Limb (tissue), 2 donors: ENCODE measurements around the gene APOL2.
A peak's percentile ranks its signal among the peaks of the same experiment; 100 is the strongest.
"Not testable (repeated sequence)": the region's sequence is repeated elsewhere in the genome, so short reads cannot be mapped to it uniquely, and the experiment has no call there.

Experiments
- DNase-seq, 2 donors: peaks; one replicate each; pipeline ENCODE4 v3.0.0-alpha.2; 2016; ENCODE audit errors: extremely low spot score in 2 of 2

Gene APOL2

DNA sequence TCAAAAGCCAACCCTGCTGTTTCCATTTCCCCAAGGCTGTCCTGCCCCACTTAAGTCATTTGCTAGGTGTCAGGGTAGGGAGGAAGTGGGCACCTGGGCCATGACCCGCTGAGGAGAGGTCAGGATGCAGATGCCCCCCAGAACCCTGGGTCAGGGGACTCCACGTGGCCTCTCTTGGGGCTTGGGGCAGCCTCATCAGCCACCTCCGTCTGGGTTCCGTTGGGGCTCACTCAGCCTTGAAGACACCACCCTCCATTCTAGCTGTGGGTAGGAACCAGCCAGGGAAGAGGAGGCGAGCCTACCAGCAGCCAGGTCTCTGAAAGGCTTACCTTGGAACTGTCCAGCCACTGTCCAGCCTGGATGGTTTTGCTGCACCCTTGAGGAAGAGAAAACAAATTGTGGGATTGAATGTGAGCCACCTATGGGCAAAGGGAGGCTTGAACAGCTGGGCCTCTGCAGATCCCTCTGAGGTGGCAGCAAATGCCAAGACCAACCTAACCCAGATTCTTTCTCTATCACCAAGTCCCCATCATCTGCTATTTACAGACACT is 40.3 kb downstream of the APOL2 start:
- DNase-seq = peak in 1 of 2 donors; percentile 25

DNA sequence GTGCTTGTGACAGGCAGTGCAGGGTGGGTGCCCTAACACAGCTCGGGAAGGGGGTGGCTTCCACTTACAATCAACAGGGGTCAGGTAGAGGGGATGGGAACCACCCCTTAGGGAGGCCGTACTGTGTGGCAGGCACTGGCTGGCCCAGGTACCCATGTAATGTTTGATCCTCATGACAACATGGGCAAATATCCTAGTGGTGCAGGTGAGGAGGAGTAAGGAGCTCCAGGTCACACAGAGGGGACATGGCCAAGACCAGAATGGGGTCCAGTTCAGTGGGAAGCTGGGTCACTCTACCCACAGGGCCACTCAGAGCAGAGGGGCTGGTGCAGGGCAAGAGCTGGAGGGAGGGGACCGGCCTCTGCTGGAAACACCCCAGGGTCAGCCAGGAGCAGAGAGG is 40.8 kb downstream of the APOL2 start:
- peak in 1 of 2 donors; percentile 21 for DNase-seq

GRCh38 chr22:36197514-36198146 is 41.7 kb downstream of the APOL2 start:
- peak in 1 of 2 donors; percentile 45 for DNase-seq

DNA sequence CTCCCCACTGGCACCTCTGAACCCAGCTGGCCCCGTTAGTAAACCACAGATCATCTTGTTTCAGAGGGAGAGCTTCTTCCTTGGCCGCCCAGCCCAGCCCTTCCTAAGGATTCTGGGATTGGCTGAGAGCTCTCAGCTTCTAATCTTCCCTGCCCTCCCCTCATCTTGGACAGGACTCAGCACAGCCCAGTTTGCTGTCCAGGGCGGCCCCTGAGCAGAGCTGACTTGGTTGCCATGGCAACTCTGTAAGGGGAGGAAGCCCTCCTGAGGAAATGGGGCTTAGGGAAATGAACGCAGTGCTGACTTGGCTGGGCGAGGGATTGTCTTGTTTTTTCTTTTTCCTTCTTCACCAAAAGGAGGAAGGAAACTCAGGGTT is 42.3 kb downstream of the APOL2 start:
- peak; percentile 60 to 68 for DNase-seq

DNA sequence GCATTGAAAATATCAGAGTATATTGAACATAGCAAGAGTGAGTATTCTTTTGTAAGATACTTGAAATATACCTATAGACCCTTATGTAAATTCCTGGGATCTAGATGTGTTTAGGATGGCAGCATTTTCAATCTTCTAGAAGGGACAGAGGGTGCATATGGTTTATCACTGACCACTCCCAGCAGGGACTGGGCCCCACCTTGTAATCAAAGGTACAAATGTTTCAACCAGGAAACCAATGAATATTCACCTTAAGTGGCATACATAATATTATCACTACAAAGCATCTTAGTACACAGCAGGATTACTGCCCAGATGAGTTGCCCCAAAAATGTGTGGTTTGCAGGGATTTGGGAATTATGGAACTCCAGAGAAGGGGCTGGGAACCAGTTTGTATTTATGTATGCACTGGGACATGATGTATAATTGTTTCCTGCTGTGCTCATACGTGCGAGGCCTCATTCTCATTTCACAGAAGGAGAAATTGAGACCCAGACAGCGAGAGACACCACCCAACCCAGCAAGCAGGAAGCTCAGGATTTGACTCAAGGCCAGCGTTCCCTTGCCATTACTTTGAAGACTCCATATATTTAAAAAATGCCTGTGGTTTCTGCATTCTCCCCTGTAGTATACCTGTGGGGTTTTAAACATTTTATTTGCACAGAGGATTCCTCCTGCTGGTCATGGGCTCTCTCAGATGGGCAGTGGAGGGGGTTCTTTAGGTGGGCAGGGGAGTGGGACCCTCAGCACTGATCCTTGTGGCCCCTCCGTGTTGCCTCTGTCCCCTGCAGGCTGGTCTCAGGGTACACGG is 42.9 kb downstream of the APOL2 start:
- no peak for DNase-seq

DNA sequence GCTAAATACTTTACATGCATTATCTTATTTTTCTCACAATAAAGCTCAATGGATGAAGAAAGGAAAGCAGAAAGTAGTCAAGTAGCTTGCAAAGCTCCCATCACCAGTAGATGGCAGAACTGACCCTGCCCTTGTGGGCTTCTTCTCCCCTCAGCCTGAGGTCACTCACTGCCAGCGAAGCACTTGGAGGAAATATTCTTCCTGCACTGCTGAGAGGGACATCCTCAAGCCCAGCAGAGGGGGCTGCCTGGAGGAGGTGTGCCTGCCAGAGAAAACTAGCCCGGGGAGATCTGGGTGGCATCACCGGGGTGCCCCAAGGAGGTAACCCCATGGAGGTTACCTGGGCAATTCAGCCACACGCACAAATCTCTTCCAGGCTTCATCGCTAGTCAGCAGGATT is 44.4 kb downstream of the APOL2 start:
- DNase-seq = peak; percentile 59 to 64

DNA sequence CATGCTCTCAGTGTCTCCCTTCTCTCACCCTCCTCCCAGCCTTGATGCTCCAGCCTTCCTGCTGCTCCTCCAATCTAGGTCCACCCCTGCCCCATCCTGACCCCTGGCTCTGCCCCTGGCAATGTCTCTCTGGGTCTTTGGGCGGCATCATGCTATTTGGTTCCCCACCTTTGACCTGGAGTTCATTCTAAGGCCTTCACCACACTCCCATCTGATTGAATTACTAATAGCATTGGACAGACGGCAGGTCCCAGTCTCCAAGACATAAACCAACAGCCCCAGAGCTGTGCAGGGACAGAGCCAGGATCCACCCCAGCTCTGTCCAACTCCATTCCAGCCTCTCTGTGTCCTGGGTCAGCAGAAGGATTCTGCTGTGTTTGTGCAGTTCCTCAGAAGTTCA is 44.9 kb downstream of the APOL2 start:
- DNase-seq = no peak

GRCh38 chr22:36193577-36193976 is 45.8 kb downstream of the APOL2 start:
- no peak for DNase-seq

DNA sequence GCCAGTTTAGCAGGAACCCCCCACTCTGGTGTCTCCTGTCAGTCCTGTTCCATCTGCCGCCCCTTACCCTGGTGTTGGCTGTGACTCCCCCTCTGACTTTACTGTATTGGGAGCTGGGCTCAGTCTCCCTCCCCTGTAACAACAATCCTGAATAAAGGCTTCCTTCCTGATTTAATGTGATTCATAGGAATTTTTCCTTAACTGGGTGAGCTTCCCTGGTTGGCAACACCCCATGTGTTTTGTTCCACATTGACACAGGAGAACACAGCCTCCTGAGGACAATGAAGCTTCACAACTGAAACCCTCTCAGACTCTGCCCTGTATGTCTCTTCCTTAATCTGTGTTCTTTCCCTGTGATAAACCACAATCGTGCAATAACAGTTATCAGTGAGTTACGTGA is 46.2 kb downstream of the APOL2 start:
- no peak for DNase-seq

DNA sequence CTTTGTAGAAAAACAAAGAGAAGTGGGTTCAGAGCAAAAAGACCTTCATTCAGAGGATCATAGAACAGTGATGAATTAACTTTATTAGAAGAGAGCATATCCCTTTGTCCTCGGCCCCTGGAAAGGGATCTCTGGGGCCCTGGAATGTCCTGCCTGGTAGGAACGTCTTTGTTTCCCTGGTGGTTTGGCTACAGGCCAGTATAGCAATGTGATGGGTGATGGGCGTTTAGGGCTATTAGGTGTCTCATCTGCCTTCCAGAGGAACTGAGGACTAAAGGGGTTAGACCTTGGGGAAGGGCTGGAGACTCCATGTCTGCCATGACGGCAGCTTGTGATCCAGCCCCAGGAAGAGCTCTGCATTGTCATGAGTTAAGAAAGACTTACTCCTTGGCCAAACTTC is 46.8 kb downstream of the APOL2 start:
- no peak for DNase-seq

GRCh38 chr22:36191106-36191836 is 48.1 kb downstream of the APOL2 start:
- no peak for DNase-seq

GRCh38 chr22:36187862-36188261 is 51.5 kb downstream of the APOL2 start:
- DNase-seq = not testable (repeated sequence)

GRCh38 chr22:36185828-36186624 is 53.3 kb downstream of the APOL2 start:
- no peak for DNase-seq

GRCh38 chr22:36184433-36185025 is 54.8 kb downstream of the APOL2 start:
- no peak for DNase-seq

GRCh38 chr22:36183446-36183845 is 55.9 kb downstream of the APOL2 start:
- DNase-seq = no peak

- peak in 1 of 2 donors; percentile 4 for DNase-seq
Measured at GRCh38 chr22:36182857-36183256, 56.5 kb downstream of the APOL2 start.

- peak in 1 of 2 donors; percentile 16 for DNase-seq
Measured at GRCh38 chr22:36182056-36182455, 57.3 kb downstream of the APOL2 start.

- peak in 1 of 2 donors; percentile 9 for DNase-seq
Measured at GRCh38 chr22:36180928-36181327, 58.4 kb downstream of the APOL2 start.

DNA sequence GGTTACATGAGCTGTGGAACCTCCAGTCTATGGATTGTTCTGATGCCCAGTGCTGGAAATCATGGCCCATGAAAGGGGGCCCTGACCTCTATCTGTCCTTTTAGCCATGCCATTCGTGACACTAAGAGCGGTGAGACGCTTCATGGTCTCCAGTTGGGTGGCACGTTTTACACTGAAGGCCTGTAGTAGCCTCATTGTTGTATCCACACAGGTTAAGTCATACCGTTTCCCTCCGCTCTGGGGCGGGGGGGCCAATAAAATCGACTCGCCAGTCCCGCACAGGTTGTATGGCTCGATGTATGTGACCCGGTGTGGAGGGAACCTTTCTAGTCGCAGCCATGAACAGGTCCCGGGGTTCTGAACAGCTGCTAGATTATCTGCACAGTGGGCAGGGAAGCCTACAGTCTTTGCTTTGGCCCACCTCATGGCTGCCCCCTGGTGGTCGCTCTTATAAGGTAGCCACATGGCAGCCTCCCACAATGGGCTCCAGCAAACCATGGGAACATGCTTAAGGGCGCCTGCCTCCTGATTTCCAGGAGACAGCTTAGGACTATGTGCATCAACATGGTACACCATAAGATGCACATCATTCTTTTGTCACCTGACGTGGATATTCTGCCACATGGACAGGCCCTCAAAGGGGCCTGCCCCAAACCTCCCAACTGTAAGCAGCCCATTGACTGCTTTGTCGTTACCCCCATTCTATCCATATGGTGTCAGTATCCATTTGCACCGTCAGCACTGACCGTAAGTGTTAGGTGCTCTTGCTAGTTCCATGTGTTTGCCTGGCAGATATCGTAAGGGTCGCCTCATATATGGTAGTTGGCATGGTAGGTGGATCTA is 59.1 kb downstream of the APOL2 start:
- DNase-seq = peak in 1 of 2 donors; percentile 62

- DNase-seq = no peak
Measured at GRCh38 chr22:36177160-36177559, 62.2 kb downstream of the APOL2 start.
